CD4-positive, alpha-beta memory T cell (primary cell): Measurements from ENCODE around the gene ANKRD40CL. TPM values are rescaled to one million over a fixed set of nuclear protein-coding genes. Genes with fewer than 3 reads are reported as not detected.

Experiments
- CTCF ChIA-PET: fragments of 350-600 bp; sonication (Branson Sonifier 250); formaldehyde crosslinking; loops from one replicate; lab custom pipeline; 2021; ENCODE audit warnings: inconsistent platforms; ENCODE audit not compliant: partially characterized antibody; lab: Charles Lee
- POLR2A ChIA-PET: fragments of 350-600 bp; sonication (Branson Sonifier 250); formaldehyde crosslinking; loops from one replicate; lab custom pipeline; 2021; ENCODE audit not compliant: partially characterized antibody; lab: Charles Lee
- DNase-seq, 5 donors: peaks; one replicate each; pipeline versions ENCODE4 v3.0.0 to v3.0.0-alpha.2; 2020 to 2022; ENCODE audit warnings: mixed read lengths in 1 of 5
- H3K27ac ChIP-seq: one replicate; pipeline ENCODE4 v1.7.0; 2013; ENCODE audit warnings: low read depth, low read length
- H3K27me3 ChIP-seq: 2 replicates; pipeline ENCODE4 v1.7.0; 2013; ENCODE audit warnings: mild to moderate bottlenecking, low read length, moderate library complexity; ENCODE audit not compliant: insufficient read depth
- H3K36me3 ChIP-seq: 2 replicates; pipeline ENCODE4 v1.7.0; 2013; ENCODE audit warnings: mild to moderate bottlenecking, low read length, moderate library complexity; ENCODE audit not compliant: insufficient read depth
- H3K4me1 ChIP-seq: 2 replicates; pipeline ENCODE4 v1.7.0; 2013; ENCODE audit warnings: mild to moderate bottlenecking, low read length, moderate library complexity; ENCODE audit not compliant: insufficient read depth
- H3K4me3 ChIP-seq, 2 donors: one replicate each; pipeline ENCODE4 v1.7.0; 2013; ENCODE audit warnings: low read length in 2 of 2, mild to moderate bottlenecking in 1 of 2
- H3K9me3 ChIP-seq, 2 donors: one replicate each; pipeline ENCODE4 v1.7.0; 2013; ENCODE audit warnings: low read length in 2 of 2, control low read depth in 1 of 2; ENCODE audit not compliant: control insufficient read depth in 1 of 2
- H3K27ac Mint-ChIP-seq, 7 donors: one replicate each; pipeline ENCODE4 v1.8.0; 2020 to 2021; ENCODE audit warnings: mixed read lengths in 7 of 7, mild to moderate bottlenecking in 6 of 7, inconsistent platforms in 3 of 7, moderate library complexity in 3 of 7
- H3K27me3 Mint-ChIP-seq, 2 donors: one replicate each; pipeline ENCODE4 v1.8.0; 2020 to 2021; ENCODE audit warnings: mixed read lengths in 2 of 2
- H3K36me3 Mint-ChIP-seq, 2 donors: one replicate each; pipeline ENCODE4 v1.8.0; 2020 to 2021; ENCODE audit warnings: mixed read lengths in 2 of 2, inconsistent platforms in 1 of 2, mild to moderate bottlenecking in 1 of 2
- H3K4me1 Mint-ChIP-seq, 4 donors: one replicate each; pipeline ENCODE4 v1.8.0; 2020 to 2021; ENCODE audit warnings: mixed read lengths in 4 of 4, mild to moderate bottlenecking in 1 of 4
- H3K4me3 Mint-ChIP-seq, 8 donors: one replicate each; pipeline ENCODE4 v1.8.0; 2020 to 2021; ENCODE audit warnings: mixed read lengths in 8 of 8, mild to moderate bottlenecking in 7 of 8, moderate library complexity in 6 of 8, inconsistent platforms in 3 of 8
- H3K9me3 Mint-ChIP-seq, 8 donors: one replicate each; pipeline ENCODE4 v1.8.0; 2020 to 2021; ENCODE audit warnings: mixed read lengths in 8 of 8, mild to moderate bottlenecking in 5 of 8, inconsistent platforms in 3 of 8, moderate library complexity in 1 of 8
- intact Hi-C: fragments of 100-400 bp; cut with micrococcal nuclease; formaldehyde crosslinking; loops from one replicate; pipeline ENCODE4 v1.15.1; 2023
- polyA plus RNA-seq, 2 donors: library from polyadenylated mRNA; unstranded; fragments of 300-500 nt; fragmentation: Illumina TruSeq; gene quantifications; one replicate each; pipeline ENCODE4 v1.2.3, GENCODE V29; 2021
- total RNA-seq, 2 experiments: library from RNA; stranded (reverse); gene quantifications; one replicate each; pipeline ENCODE4 v1.2.3, GENCODE V29; 2021

ANKRD40CL gene
- total and polyA plus RNA-seq, 4 experiments from 2014 or later, result not detected

GRCh38 chr17:50800196-50800700 lies 32.9 kb upstream of the ANKRD40CL start:
- no peaks in the 10 kb centered on the region for H3K27me3 ChIP-seq
- no peaks in the 10 kb centered on the region for H3K9me3 ChIP-seq
- H3K4me3 Mint-ChIP-seq, result no peak overlapping the region
- H3K9me3 Mint-ChIP-seq, result no peaks in the 10 kb centered on the region
- no peaks in the 10 kb centered on the region for H3K27me3 Mint-ChIP-seq
- no peak for DNase-seq
- no peaks in the 10 kb centered on the region for H3K4me1 Mint-ChIP-seq
- POLR2A ChIA-PET, result no interaction called here
- no peak overlapping the region for H3K27ac ChIP-seq
- H3K4me1 ChIP-seq, result no peaks in the 10 kb centered on the region
- CTCF ChIA-PET, result interaction anchor here (3.1 kb wide), 1 partner anchor 17 kb away, joined by 9 read pairs; no protein-coding TSS in a partner anchor
- H3K27ac Mint-ChIP-seq, result no peak overlapping the region
- no peaks in the 10 kb centered on the region for H3K36me3 Mint-ChIP-seq
- intact Hi-C loops, result no loop called here
- no peaks in the 10 kb centered on the region for H3K36me3 ChIP-seq
- no peak overlapping the region for H3K4me3 ChIP-seq

- intact Hi-C loops, result no loop called here
- H3K27me3 ChIP-seq, result no peaks in the 10 kb centered on the region
- no peaks in the 10 kb centered on the region for H3K36me3 ChIP-seq
- Mint-ChIP-seq H3K9me3 (no peaks in the 10 kb centered on the region), H3K4me3 (no peak overlapping the region), H3K27me3 (no peaks in the 10 kb centered on the region), H3K36me3 (no peaks in the 10 kb centered on the region), H3K27ac (peak overlapping the region in 1 of 7 donors; percentile 35), H3K4me1 (no peaks in the 10 kb centered on the region)
- ChIA-PET CTCF (interaction anchor here (1.3 to 3.1 kb wide), 2 partner anchors 16 to 18 kb away, joined by 5 to 9 read pairs; no protein-coding TSS in a partner anchor), POLR2A (no interaction called here)
- no peak for DNase-seq
- H3K9me3 ChIP-seq, result no peaks in the 10 kb centered on the region
- H3K27ac ChIP-seq, result no peak overlapping the region
- H3K4me1 ChIP-seq, result no peaks in the 10 kb centered on the region
- no peak overlapping the region for H3K4me3 ChIP-seq
Observed at GRCh38 chr17:50799582-50799981, 32.3 kb upstream of the ANKRD40CL start.

- Histone ChIP-seq H3K27ac (no peak overlapping the region), H3K36me3 (no peaks in the 10 kb centered on the region), H3K9me3 (no peaks in the 10 kb centered on the region), H3K27me3 (no peaks in the 10 kb centered on the region), H3K4me1 (no peaks in the 10 kb centered on the region), H3K4me3 (no peak overlapping the region)
- no peak for DNase-seq
- no peaks in the 10 kb centered on the region for H3K9me3 Mint-ChIP-seq
- H3K36me3 Mint-ChIP-seq, result no peaks in the 10 kb centered on the region
- ChIA-PET CTCF (interaction anchor here (1.3 to 3.1 kb wide), 2 partner anchors 15 to 19 kb away, joined by 5 to 9 read pairs; no protein-coding TSS in a partner anchor), POLR2A (no interaction called here)
- H3K4me3 Mint-ChIP-seq, result no peak overlapping the region
- peak overlapping the region in 1 of 7 donors; percentile 46 for H3K27ac Mint-ChIP-seq
- no peaks in the 10 kb centered on the region for H3K4me1 Mint-ChIP-seq
- intact Hi-C loops, result no loop called here
- no peaks in the 10 kb centered on the region for H3K27me3 Mint-ChIP-seq
Observed at GRCh38 chr17:50798424-50799288, 31.3 kb upstream of the ANKRD40CL start.

GRCh38 chr17:50797135-50797810 lies 30.0 kb upstream of the ANKRD40CL start:
- intact Hi-C loops, result no loop called here
- Mint-ChIP-seq H3K9me3 (no peaks in the 10 kb centered on the region), H3K4me3 (no peak overlapping the region), H3K27ac (no peak overlapping the region), H3K36me3 (no peaks in the 10 kb centered on the region), H3K27me3 (no peaks in the 10 kb centered on the region), H3K4me1 (no peaks in the 10 kb centered on the region)
- CTCF ChIA-PET, result interaction anchor here (0.6 to 1.4 kb wide), 2 partner anchors 11 to 59 kb away, joined by 3 to 4 read pairs; no protein-coding TSS in a partner anchor
- POLR2A ChIA-PET, result no interaction called here
- Histone ChIP-seq H3K9me3 (no peaks in the 10 kb centered on the region), H3K36me3 (no peaks in the 10 kb centered on the region), H3K27me3 (no peaks in the 10 kb centered on the region), H3K4me1 (no peaks in the 10 kb centered on the region), H3K4me3 (no peak overlapping the region), H3K27ac (no peak overlapping the region)
- DNase-seq, result no peak

GRCh38 chr17:50794361-50794760 lies 27.0 kb upstream of the ANKRD40CL start:
- Mint-ChIP-seq H3K4me3 (no peak overlapping the region), H3K9me3 (no peaks in the 10 kb centered on the region), H3K4me1 (no peaks in the 10 kb centered on the region), H3K27ac (peak overlapping the region in 1 of 7 donors; percentile 41), H3K36me3 (no peaks in the 10 kb centered on the region), H3K27me3 (no peaks in the 10 kb centered on the region)
- H3K9me3 ChIP-seq, result no peaks in the 10 kb centered on the region
- intact Hi-C loops, result no loop called here
- no peak for DNase-seq
- no peaks in the 10 kb centered on the region for H3K36me3 ChIP-seq
- H3K27me3 ChIP-seq, result no peaks in the 10 kb centered on the region
- H3K4me3 ChIP-seq, result no peak overlapping the region
- H3K4me1 ChIP-seq, result no peaks in the 10 kb centered on the region
- ChIA-PET POLR2A (no interaction called here), CTCF (interaction anchor here (0.8 to 2.4 kb wide), 2 partner anchors 11 to 178 kb away, joined by 3 to 12 read pairs; no protein-coding TSS in a partner anchor)
- H3K27ac ChIP-seq, result no peak overlapping the region

- H3K4me3 ChIP-seq, result no peak overlapping the region
- no peaks in the 10 kb centered on the region for H3K27me3 ChIP-seq
- intact Hi-C loops, result no loop called here
- no peak overlapping the region for H3K4me3 Mint-ChIP-seq
- CTCF ChIA-PET, result interaction anchor here (2.4 kb wide), 1 partner anchor 10 kb away, joined by 12 read pairs; no protein-coding TSS in a partner anchor
- no peak overlapping the region for H3K27ac ChIP-seq
- no peaks in the 10 kb centered on the region for H3K9me3 ChIP-seq
- no peaks in the 10 kb centered on the region for H3K36me3 Mint-ChIP-seq
- DNase-seq, result no peak
- H3K27ac Mint-ChIP-seq, result peak overlapping the region in 1 of 7 donors; percentile 22
- no peaks in the 10 kb centered on the region for H3K4me1 ChIP-seq
- no peaks in the 10 kb centered on the region for H3K4me1 Mint-ChIP-seq
- H3K36me3 ChIP-seq, result no peaks in the 10 kb centered on the region
- H3K27me3 Mint-ChIP-seq, result peaks cover 0 to under 1% of the 10 kb centered on the region in 2 donors
- POLR2A ChIA-PET, result no interaction called here
- H3K9me3 Mint-ChIP-seq, result no peaks in the 10 kb centered on the region
Observed at GRCh38 chr17:50793007-50793406, 25.7 kb upstream of the ANKRD40CL start.

GRCh38 chr17:50792132-50792531 lies 24.8 kb upstream of the ANKRD40CL start:
- H3K27me3 ChIP-seq, result no peaks in the 10 kb centered on the region
- H3K4me1 Mint-ChIP-seq, result no peaks in the 10 kb centered on the region
- no peak overlapping the region for H3K27ac ChIP-seq
- H3K4me3 Mint-ChIP-seq, result no peak overlapping the region
- H3K27me3 Mint-ChIP-seq, result peaks cover 0 to 1% of the 10 kb centered on the region in 2 donors
- H3K9me3 ChIP-seq, result no peaks in the 10 kb centered on the region
- H3K27ac Mint-ChIP-seq, result no peak overlapping the region
- POLR2A ChIA-PET, result no interaction called here
- no peak overlapping the region for H3K4me3 ChIP-seq
- no peaks in the 10 kb centered on the region for H3K36me3 Mint-ChIP-seq
- CTCF ChIA-PET, result interaction anchor here (1.9 kb wide), 1 partner anchor 9 kb away, joined by 5 read pairs; no protein-coding TSS in a partner anchor
- H3K36me3 ChIP-seq, result no peaks in the 10 kb centered on the region
- intact Hi-C loops, result no loop called here
- DNase-seq, result no peak
- H3K9me3 Mint-ChIP-seq, result no peaks in the 10 kb centered on the region
- H3K4me1 ChIP-seq, result no peaks in the 10 kb centered on the region
